GM21737 (cell line): ENCODE measurements around the gene GNPNAT1.
"Not testable (repeated sequence)": the region's sequence is repeated elsewhere in the genome, so short reads cannot be mapped to it uniquely, and the experiment has no call there.

ENCODE experiments used
- ATAC-seq: cut with Tn5 transposase; IDR thresholded peaks from one replicate; pipeline ENCODE4 v1.9.1; 2021; ENCODE audit warnings: mild to moderate bottlenecking, moderate library complexity; ENCODE audit not compliant: unreplicated experiment

GNPNAT1 gene

GRCh38 chr14:52790011-52790755 lies 1.2 kb downstream of the GNPNAT1 start:
- no peak for ATAC-seq

- no peak for ATAC-seq
Measured at GRCh38 chr14:52789118-52789517, 2.3 kb downstream of the GNPNAT1 start.

GRCh38 chr14:52786887-52787286 lies 4.5 kb downstream of the GNPNAT1 start:
- ATAC-seq, result no peak

- ATAC-seq, result no peak
Measured at GRCh38 chr14:52783206-52783605, 8.2 kb downstream of the GNPNAT1 start.

- no peak for ATAC-seq
Measured at GRCh38 chr14:52781629-52782028, 9.8 kb downstream of the GNPNAT1 start.

- ATAC-seq, result no peak
Measured at GRCh38 chr14:52780893-52781292, 10.5 kb downstream of the GNPNAT1 start.

- ATAC-seq, result no peak
Measured at GRCh38 chr14:52778702-52779101, 12.7 kb downstream of the GNPNAT1 start.

GRCh38 chr14:52776816-52777215 lies 14.6 kb downstream of the GNPNAT1 start:
- no peak for ATAC-seq

- no peak for ATAC-seq
Measured at GRCh38 chr14:52769887-52770286, 21.5 kb downstream of the GNPNAT1 start.

GRCh38 chr14:52767058-52767833 lies 24.2 kb downstream of the GNPNAT1 start:
- ATAC-seq, result no peak

- not testable (repeated sequence) for ATAC-seq
Measured at GRCh38 chr14:52762923-52763322, 28.5 kb downstream of the GNPNAT1 start.

GRCh38 chr14:52759145-52759544 lies 32.3 kb downstream of the GNPNAT1 start:
- ATAC-seq, result no peak

- ATAC-seq, result no peak
Measured at GRCh38 chr14:52755607-52756316, 35.6 kb downstream of the GNPNAT1 start.

- ATAC-seq, result no peak
Measured at GRCh38 chr14:52748647-52749292, 42.6 kb downstream of the GNPNAT1 start.

GRCh38 chr14:52741865-52742264 lies 49.5 kb downstream of the GNPNAT1 start:
- ATAC-seq, result no peak

- ATAC-seq, result no peak
Measured at GRCh38 chr14:52740751-52741150, 50.7 kb downstream of the GNPNAT1 start.

- ATAC-seq, result no peak
Measured at GRCh38 chr14:52738409-52738808, 53.0 kb downstream of the GNPNAT1 start.

- ATAC-seq, result no peak
Measured at GRCh38 chr14:52735921-52736489, 55.4 kb downstream of the GNPNAT1 start.

- ATAC-seq, result no peak
Measured at GRCh38 chr14:52733824-52734223, 57.6 kb downstream of the GNPNAT1 start.

GRCh38 chr14:52730709-52731111 lies 60.7 kb downstream of the GNPNAT1 start:
- no peak for ATAC-seq
